B cell (primary cell): ENCODE data around the gene TRERF1.

Experiments used
- CTCF ChIP-seq: fragments of 200-600 bp; IDR thresholded peaks from one replicate; pipeline ENCODE4 v1.8.0; 2022; ENCODE audit warnings: antibody characterized with exemption, mild to moderate bottlenecking
- EZH2 ChIP-seq: IDR thresholded peaks from 2 replicates; pipeline ENCODE4 v1.6.1; 2012; ENCODE audit warnings: borderline replicate concordance, low read depth, mild to moderate bottlenecking, moderate library complexity, low read length; ENCODE audit not compliant: insufficient read depth, poor library complexity, severe bottlenecking

- TF ChIP-seq CTCF (no peak), EZH2 (no peak)
Observed at GRCh38 chr6:42453031-42453653, 1.4 kb upstream of the TRERF1 start.
